Stimulated activated CD8-positive, alpha-beta memory T cell treated with anti-CD3 and anti-CD28 coated beads, Interleukin-12 subunit alpha, Interleukin-12 subunit beta, amount 100 ng/mL, for 24 hours (primary cell): ENCODE data around the gene LPCAT2.

ENCODE experiments used
- DNase-seq: peaks from one replicate; pipeline ENCODE4 v3.0.0-alpha.2; 2020; ENCODE audit errors: extremely low read depth

LPCAT2 gene

GRCh38 chr16:55555436-55555835 is 46.6 kb downstream of the LPCAT2 start:
- no peak for DNase-seq

- no peak for DNase-seq
Measured at GRCh38 chr16:55557186-55557585, 48.3 kb downstream of the LPCAT2 start.

- no peak for DNase-seq
Measured at GRCh38 chr16:55559233-55559632, 50.4 kb downstream of the LPCAT2 start.

GRCh38 chr16:55559933-55560516 is 51.2 kb downstream of the LPCAT2 start:
- no peak for DNase-seq

GRCh38 chr16:55561319-55561848 is 52.5 kb downstream of the LPCAT2 start:
- DNase-seq = no peak

GRCh38 chr16:55562936-55563335 is 54.1 kb downstream of the LPCAT2 start:
- DNase-seq = no peak

GRCh38 chr16:55563797-55564196 is 54.9 kb downstream of the LPCAT2 start:
- DNase-seq = no peak

- no peak for DNase-seq
Measured at GRCh38 chr16:55565086-55565485, 56.2 kb downstream of the LPCAT2 start.

GRCh38 chr16:55566432-55567175 is 57.7 kb downstream of the LPCAT2 start, which contains the start of gene CAPNS2:
TSS of gene CAPNS2 (plus strand) at chr16:55566684. CDS start at chr16:55566757, 73 bp downstream.
- no peak for DNase-seq

GRCh38 chr16:55567382-55567781 is 58.5 kb downstream of the LPCAT2 start:
- no peak for DNase-seq

- no peak for DNase-seq
Measured at GRCh38 chr16:55568207-55568606, 59.3 kb downstream of the LPCAT2 start.

GRCh38 chr16:55569025-55569424 is 60.2 kb downstream of the LPCAT2 start:
- no peak for DNase-seq

GRCh38 chr16:55570159-55570558 is 61.3 kb downstream of the LPCAT2 start:
- no peak for DNase-seq

- no peak for DNase-seq
Measured at GRCh38 chr16:55571191-55571897, 62.5 kb downstream of the LPCAT2 start.

GRCh38 chr16:55572439-55572838 is 63.6 kb downstream of the LPCAT2 start:
- DNase-seq = no peak

GRCh38 chr16:55574811-55575210 is 65.9 kb downstream of the LPCAT2 start:
- DNase-seq = no peak

GRCh38 chr16:55575496-55575895 is 66.6 kb downstream of the LPCAT2 start:
- no peak for DNase-seq

GRCh38 chr16:55576384-55576783 is 67.5 kb downstream of the LPCAT2 start:
- DNase-seq = no peak

GRCh38 chr16:55577887-55578286 is 69.0 kb downstream of the LPCAT2 start:
- no peak for DNase-seq

- DNase-seq = no peak
Measured at GRCh38 chr16:55585631-55586030, 76.8 kb downstream of the LPCAT2 start.

GRCh38 chr16:55588799-55589198 is 79.9 kb downstream of the LPCAT2 start:
- no peak for DNase-seq

- no peak for DNase-seq
Measured at GRCh38 chr16:55592306-55592705, 83.4 kb downstream of the LPCAT2 start.

GRCh38 chr16:55597928-55598327 is 89.1 kb downstream of the LPCAT2 start:
- DNase-seq = no peak
